ENCODE data around the gene ADCY10. TPM values are rescaled to one million over a fixed set of nuclear protein-coding genes. Genes with fewer than 3 reads are reported as not detected.
"Not testable (repeated sequence)": the region's sequence is repeated elsewhere in the genome, so short reads cannot be mapped to it uniquely, and the experiment has no call there.

Gene ADCY10
- under 1 TPM; 0.37 to 0.73 (median 0.40) TPM for polyA plus RNA-seq (ENCODE audit: insufficient read length in 3 of 3)
- long read RNA-seq, donor 1: 0 reads
- long read RNA-seq, donor 2: 0 reads
- long read RNA-seq, donor 3: 0 reads
- long read RNA-seq, donor 4: 0 reads
- long read RNA-seq, donor 5: 0 reads
- long read RNA-seq, donor 6: 0 reads
- long read RNA-seq, donor 7: 0 reads
- long read RNA-seq, donor 8: 0 reads
- long read RNA-seq, donor 9: 0 reads
- long read RNA-seq, donor 10: 0 reads
- long read RNA-seq, donor 11: 0 reads
- long read RNA-seq, donor 12: 0 reads
- long read RNA-seq, donor 13: 0 reads
- long read RNA-seq, donor 14: 0 reads
- long read RNA-seq, donor 15: 0 reads
- long read RNA-seq, donor 16: 0 reads

GRCh38 chr1:167913895-167914496 is at the start of gene ADCY10:
Gene ADCY10, minus strand, starts transcription at chr1:167914134. Its CDS starts 8,994 bp downstream, at chr1:167905140.
- DNase-seq (ENCODE audit: extremely low read depth in 1 of 11, low read depth in 9 of 11, low spot score in 4 of 11): no peak

- DNase-seq (ENCODE audit: extremely low read depth in 1 of 11, low read depth in 9 of 11, low spot score in 4 of 11): no peak
Measured at GRCh38 chr1:167957710-167958109, 43.8 kb upstream of the ADCY10 start.

- no peak for DNase-seq (ENCODE audit: extremely low read depth in 1 of 11, low read depth in 9 of 11, low spot score in 4 of 11)
Measured at GRCh38 chr1:167955915-167956314, 42.0 kb upstream of the ADCY10 start.

- no peak for DNase-seq (ENCODE audit: extremely low read depth in 1 of 11, low read depth in 9 of 11, low spot score in 4 of 11)
Measured at GRCh38 chr1:167950569-167950968, 36.6 kb upstream of the ADCY10 start.

- DNase-seq (ENCODE audit: extremely low read depth in 1 of 11, low read depth in 9 of 11, low spot score in 4 of 11): no peak
Measured at GRCh38 chr1:167949785-167950184, 35.9 kb upstream of the ADCY10 start.

GRCh38 chr1:167947733-167948132 is 33.8 kb upstream of the ADCY10 start:
- no peak for DNase-seq (ENCODE audit: extremely low read depth in 1 of 11, low read depth in 9 of 11, low spot score in 4 of 11)

- DNase-seq (ENCODE audit: extremely low read depth in 1 of 11, low read depth in 9 of 11, low spot score in 4 of 11): no peak
Measured at GRCh38 chr1:167943541-167943940, 29.6 kb upstream of the ADCY10 start.

GRCh38 chr1:167940264-167940663 is 26.3 kb upstream of the ADCY10 start:
- no peak for DNase-seq (ENCODE audit: extremely low read depth in 1 of 11, low read depth in 9 of 11, low spot score in 4 of 11)

GRCh38 chr1:167938080-167938636 is 24.2 kb upstream of the ADCY10 start:
- DNase-seq (ENCODE audit: extremely low read depth in 1 of 11, low read depth in 9 of 11, low spot score in 4 of 11): no peak

- no peak for DNase-seq (ENCODE audit: extremely low read depth in 1 of 11, low read depth in 9 of 11, low spot score in 4 of 11)
Measured at GRCh38 chr1:167937709-167938010, 23.7 kb upstream of the ADCY10 start.

- peak in 9 of 11 donors; percentile 59 to 77 (median 68) for DNase-seq (ENCODE audit: extremely low read depth in 1 of 11, low read depth in 9 of 11, low spot score in 4 of 11)
Measured at GRCh38 chr1:167936930-167937708, 23.2 kb upstream of the ADCY10 start, which contains the start of gene MPC2. Gene MPC2, minus strand, starts transcription at chr1:167937072. Its CDS starts 1,231 bp downstream, at chr1:167935841.

- peak; percentile 97 to 99 (median 98) for DNase-seq (ENCODE audit: extremely low read depth in 1 of 11, low read depth in 9 of 11, low spot score in 4 of 11)
Measured at GRCh38 chr1:167936068-167936929, 22.4 kb upstream of the ADCY10 start, which contains the start of gene DCAF6. Gene DCAF6, plus strand, starts transcription at chr1:167936683. Its CDS starts 229 bp downstream, at chr1:167936912.

- DNase-seq (ENCODE audit: extremely low read depth in 1 of 11, low read depth in 9 of 11, low spot score in 4 of 11): peak in 4 of 11 donors; percentile 21 to 52 (median 30)
Measured at GRCh38 chr1:167935216-167936067, 21.5 kb upstream of the ADCY10 start.

GRCh38 chr1:167934426-167935215 is 20.7 kb upstream of the ADCY10 start:
- DNase-seq (ENCODE audit: extremely low read depth in 1 of 11, low read depth in 9 of 11, low spot score in 4 of 11): peak in 1 of 11 donors; percentile 18

GRCh38 chr1:167933788-167934187 is 19.9 kb upstream of the ADCY10 start:
- DNase-seq (ENCODE audit: extremely low read depth in 1 of 11, low read depth in 9 of 11, low spot score in 4 of 11): no peak

GRCh38 chr1:167929725-167930124 is 15.8 kb upstream of the ADCY10 start:
- no peak for DNase-seq (ENCODE audit: extremely low read depth in 1 of 11, low read depth in 9 of 11, low spot score in 4 of 11)

GRCh38 chr1:167928919-167929318 is 15.0 kb upstream of the ADCY10 start:
- not testable (repeated sequence) for DNase-seq (ENCODE audit: extremely low read depth in 1 of 11, low read depth in 9 of 11, low spot score in 4 of 11)
